Measurements from ENCODE around the gene OSBPL2.

Gene OSBPL2

GRCh38 chr20:62281161-62281933 is 43.0 kb downstream of the OSBPL2 start:
- H3K27me3 Mint-ChIP-seq: no peaks in the 10 kb centered on the region
- no peak overlapping the region for H3K4me3 Mint-ChIP-seq
- DNase-seq: no peak
- H3K9me3 Mint-ChIP-seq: no peaks in the 10 kb centered on the region
- no peaks in the 10 kb centered on the region for H3K4me1 Mint-ChIP-seq (ENCODE audit: low read depth)
- H3K27ac Mint-ChIP-seq: no peak overlapping the region
- H3K36me3 Mint-ChIP-seq (ENCODE audit: low read depth): peaks cover 90% of the 10 kb centered on the region

GRCh38 chr20:62282103-62282502 is 43.8 kb downstream of the OSBPL2 start:
- H3K27me3 Mint-ChIP-seq: no peaks in the 10 kb centered on the region
- DNase-seq: no peak
- no peaks in the 10 kb centered on the region for H3K9me3 Mint-ChIP-seq
- H3K4me1 Mint-ChIP-seq (ENCODE audit: low read depth): no peaks in the 10 kb centered on the region
- H3K36me3 Mint-ChIP-seq (ENCODE audit: low read depth): peaks cover 90% of the 10 kb centered on the region
- H3K4me3 Mint-ChIP-seq: no peak overlapping the region
- no peak overlapping the region for H3K27ac Mint-ChIP-seq

DNA sequence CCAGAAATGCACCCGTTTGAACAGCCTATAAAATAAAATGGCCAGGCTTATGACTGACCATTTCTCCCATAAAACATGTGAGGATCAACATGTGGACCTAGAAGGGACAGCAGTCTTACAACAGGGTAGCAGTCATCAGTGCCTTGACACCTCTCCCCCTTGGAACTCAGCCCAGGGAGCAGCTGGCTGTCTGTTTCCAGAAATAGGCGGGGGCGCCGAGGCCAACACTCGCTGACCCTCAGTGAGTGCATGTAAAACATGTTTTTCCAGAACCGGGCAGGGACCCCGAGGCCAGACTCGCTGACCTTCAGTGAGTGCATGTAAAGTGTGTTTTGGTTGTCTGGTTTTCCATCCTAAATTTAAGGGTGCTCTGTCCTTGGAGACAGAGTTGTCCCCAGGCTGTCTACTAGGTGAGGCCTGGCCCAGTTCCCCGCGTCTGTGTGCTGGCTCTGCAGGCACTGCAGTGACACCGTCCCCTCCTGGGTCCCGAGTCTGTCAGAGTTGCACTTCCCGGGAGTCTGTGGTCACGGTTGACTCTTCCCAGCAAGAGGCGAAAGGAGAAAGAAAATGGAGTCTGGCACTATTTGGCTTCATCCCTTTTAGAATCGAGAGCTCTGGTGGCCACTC is 44.7 kb downstream of the OSBPL2 start:
- Mint-ChIP-seq H3K4me3 (no peak overlapping the region), H3K27ac (no peak overlapping the region), H3K36me3 (ENCODE audit: low read depth) (peaks cover 87% of the 10 kb centered on the region), H3K9me3 (no peaks in the 10 kb centered on the region), H3K4me1 (ENCODE audit: low read depth) (no peaks in the 10 kb centered on the region), H3K27me3 (no peaks in the 10 kb centered on the region)
- no peak for DNase-seq

GRCh38 chr20:62284448-62284847 is 46.1 kb downstream of the OSBPL2 start:
- Mint-ChIP-seq H3K27me3 (no peaks in the 10 kb centered on the region), H3K27ac (no peak overlapping the region), H3K4me3 (no peak overlapping the region), H3K36me3 (ENCODE audit: low read depth) (peaks cover 78% of the 10 kb centered on the region), H3K4me1 (ENCODE audit: low read depth) (no peaks in the 10 kb centered on the region), H3K9me3 (no peaks in the 10 kb centered on the region)
- no peak for DNase-seq

- no peak overlapping the region for H3K4me3 Mint-ChIP-seq
- H3K27ac Mint-ChIP-seq: no peak overlapping the region
- H3K9me3 Mint-ChIP-seq: no peaks in the 10 kb centered on the region
- H3K4me1 Mint-ChIP-seq (ENCODE audit: low read depth): no peaks in the 10 kb centered on the region
- peaks cover 71% of the 10 kb centered on the region for H3K36me3 Mint-ChIP-seq (ENCODE audit: low read depth)
- no peaks in the 10 kb centered on the region for H3K27me3 Mint-ChIP-seq
- DNase-seq: no peak
Measured at GRCh38 chr20:62285151-62285550, 46.8 kb downstream of the OSBPL2 start.

GRCh38 chr20:62285722-62286121 is 47.4 kb downstream of the OSBPL2 start:
- Mint-ChIP-seq H3K4me3 (no peak overlapping the region), H3K9me3 (no peaks in the 10 kb centered on the region), H3K36me3 (ENCODE audit: low read depth) (peaks cover 66% of the 10 kb centered on the region), H3K4me1 (ENCODE audit: low read depth) (no peaks in the 10 kb centered on the region), H3K27me3 (no peaks in the 10 kb centered on the region), H3K27ac (no peak overlapping the region)
- no peak for DNase-seq

DNA sequence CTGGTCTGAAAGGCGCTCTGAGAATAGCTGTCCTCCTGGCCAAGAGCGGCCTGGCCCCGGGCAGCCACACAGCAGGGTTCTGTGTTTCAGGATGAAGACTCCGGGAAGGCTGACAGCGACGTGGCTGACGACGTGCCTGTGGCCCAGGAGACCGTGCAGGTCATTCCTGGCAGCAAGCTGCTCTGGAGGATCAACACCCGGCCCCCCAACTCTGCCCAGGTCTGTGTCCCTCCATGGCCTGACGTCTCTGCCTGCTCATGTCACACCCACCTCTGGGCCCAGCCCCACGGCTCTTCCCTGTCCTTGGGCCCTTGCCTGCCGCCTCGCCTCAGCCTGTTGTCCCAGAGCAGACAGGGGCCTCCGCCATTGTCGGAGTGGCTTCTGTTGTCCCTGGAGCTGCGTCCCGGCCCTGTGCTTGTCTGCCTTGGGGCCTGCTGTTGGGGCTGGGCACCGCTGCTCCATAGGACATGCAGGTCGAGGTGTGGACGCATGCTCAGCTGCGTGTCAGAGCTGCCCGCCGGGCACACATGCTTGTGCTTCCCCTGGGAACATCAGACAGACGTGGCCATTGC is 48.3 kb downstream of the OSBPL2 start:
- no peaks in the 10 kb centered on the region for H3K27me3 Mint-ChIP-seq
- H3K9me3 Mint-ChIP-seq: no peaks in the 10 kb centered on the region
- H3K36me3 Mint-ChIP-seq (ENCODE audit: low read depth): peaks cover 66% of the 10 kb centered on the region
- H3K4me1 Mint-ChIP-seq (ENCODE audit: low read depth): no peaks in the 10 kb centered on the region
- no peak for DNase-seq
- no peak overlapping the region for H3K4me3 Mint-ChIP-seq
- peak overlapping the region; percentile 19 for H3K27ac Mint-ChIP-seq

DNA sequence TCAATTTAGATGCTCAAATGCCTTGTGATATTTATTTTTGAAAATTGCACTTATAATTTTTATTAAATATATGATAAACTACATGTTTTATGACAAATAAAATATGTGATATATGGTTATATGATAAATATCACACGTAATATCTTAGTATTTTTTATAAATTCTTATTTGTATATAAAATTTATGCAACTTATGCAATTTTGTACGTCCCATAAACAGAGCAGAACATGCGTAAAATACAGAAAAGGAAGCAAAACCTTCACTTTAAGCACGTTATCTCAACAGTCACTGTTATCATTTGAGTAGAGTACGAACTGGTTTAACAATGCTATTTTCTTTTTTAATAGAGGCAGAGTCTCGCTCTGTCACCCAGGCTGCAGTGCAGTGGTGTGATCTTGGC is 48.8 kb downstream of the OSBPL2 start:
- Mint-ChIP-seq H3K4me3 (no peak overlapping the region), H3K27me3 (no peaks in the 10 kb centered on the region), H3K9me3 (no peaks in the 10 kb centered on the region), H3K36me3 (ENCODE audit: low read depth) (peaks cover 64% of the 10 kb centered on the region), H3K27ac (no peak overlapping the region), H3K4me1 (ENCODE audit: low read depth) (peaks cover 2% of the 10 kb centered on the region)
- DNase-seq: no peak

DNA sequence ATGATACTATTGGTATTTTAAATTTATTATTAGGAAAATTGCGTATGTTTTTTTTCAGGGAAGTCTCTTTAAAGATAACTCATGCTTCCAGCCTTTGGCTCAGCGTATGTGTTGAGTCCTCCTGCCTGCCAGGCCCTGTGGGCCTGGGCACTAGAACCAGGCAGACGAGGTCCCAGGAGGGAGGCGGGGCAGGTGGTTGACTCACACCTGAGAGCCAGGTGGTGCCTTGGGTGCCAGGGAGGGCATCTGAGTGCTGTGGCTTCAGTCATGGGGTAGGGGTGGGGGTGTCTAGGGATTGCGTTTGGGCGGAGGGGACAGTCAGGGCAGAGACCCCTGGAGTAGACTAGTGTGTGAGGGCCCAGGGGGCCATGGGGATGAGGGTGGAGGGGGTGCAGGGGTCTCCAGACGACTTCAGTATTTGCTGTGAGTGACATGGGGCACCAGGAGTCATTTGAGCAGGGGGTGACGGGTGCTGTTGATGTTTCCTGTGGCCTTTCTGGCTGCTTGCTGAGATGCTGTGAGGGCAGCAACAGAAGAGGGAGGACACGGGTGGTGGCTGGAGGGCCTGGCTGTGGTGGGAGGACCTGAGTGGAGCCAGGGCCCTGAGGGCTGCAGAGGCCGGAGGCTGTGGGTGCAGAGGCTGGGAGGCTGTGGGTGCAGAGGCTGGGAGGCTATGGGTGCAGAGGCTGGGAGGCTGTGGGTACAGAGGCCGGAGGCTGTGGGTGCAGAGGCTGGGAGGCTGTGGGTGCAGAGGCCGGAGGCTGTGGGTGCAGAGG is 49.6 kb downstream of the OSBPL2 start:
- Mint-ChIP-seq H3K4me1 (ENCODE audit: low read depth) (peaks cover 4% of the 10 kb centered on the region), H3K4me3 (no peak overlapping the region), H3K36me3 (ENCODE audit: low read depth) (peaks cover 59% of the 10 kb centered on the region), H3K27ac (no peak overlapping the region), H3K9me3 (no peaks in the 10 kb centered on the region), H3K27me3 (no peaks in the 10 kb centered on the region)
- DNase-seq: no peak

GRCh38 chr20:62288535-62289105 is 50.3 kb downstream of the OSBPL2 start:
- no peak for DNase-seq
- Mint-ChIP-seq H3K9me3 (no peaks in the 10 kb centered on the region), H3K36me3 (ENCODE audit: low read depth) (peaks cover 55% of the 10 kb centered on the region), H3K4me1 (ENCODE audit: low read depth) (peaks cover 4% of the 10 kb centered on the region), H3K4me3 (no peak overlapping the region), H3K27me3 (no peaks in the 10 kb centered on the region), H3K27ac (no peak overlapping the region)

DNA sequence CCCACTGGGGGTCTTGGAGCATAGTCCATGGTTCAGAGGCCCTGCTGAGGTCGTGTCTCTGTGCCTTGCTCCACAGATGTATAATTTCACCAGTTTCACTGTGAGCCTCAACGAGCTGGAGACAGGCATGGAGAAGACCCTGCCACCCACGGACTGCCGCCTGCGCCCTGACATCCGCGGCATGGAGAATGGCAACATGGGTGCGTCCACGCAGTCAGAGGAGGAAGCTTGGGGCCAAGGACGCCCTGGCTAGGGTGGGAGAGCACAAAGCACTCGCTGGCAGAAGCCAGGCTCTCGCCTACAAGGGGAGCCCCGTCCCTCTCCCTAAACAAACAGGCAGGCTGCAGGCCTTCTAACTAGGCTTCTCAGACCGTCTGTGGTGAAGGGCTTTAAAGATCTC is 50.8 kb downstream of the OSBPL2 start:
- no peaks in the 10 kb centered on the region for H3K27me3 Mint-ChIP-seq
- H3K9me3 Mint-ChIP-seq: no peaks in the 10 kb centered on the region
- H3K27ac Mint-ChIP-seq: no peak overlapping the region
- H3K4me1 Mint-ChIP-seq (ENCODE audit: low read depth): peaks cover 4% of the 10 kb centered on the region
- peaks cover 55% of the 10 kb centered on the region for H3K36me3 Mint-ChIP-seq (ENCODE audit: low read depth)
- no peak for DNase-seq
- H3K4me3 Mint-ChIP-seq: no peak overlapping the region

- H3K36me3 Mint-ChIP-seq (ENCODE audit: low read depth): peaks cover 54% of the 10 kb centered on the region
- peaks cover 4% of the 10 kb centered on the region for H3K4me1 Mint-ChIP-seq (ENCODE audit: low read depth)
- H3K27me3 Mint-ChIP-seq: no peaks in the 10 kb centered on the region
- no peaks in the 10 kb centered on the region for H3K9me3 Mint-ChIP-seq
- DNase-seq: no peak
- no peak overlapping the region for H3K27ac Mint-ChIP-seq
- no peak overlapping the region for H3K4me3 Mint-ChIP-seq
Measured at GRCh38 chr20:62289898-62290297, 51.6 kb downstream of the OSBPL2 start.

DNA sequence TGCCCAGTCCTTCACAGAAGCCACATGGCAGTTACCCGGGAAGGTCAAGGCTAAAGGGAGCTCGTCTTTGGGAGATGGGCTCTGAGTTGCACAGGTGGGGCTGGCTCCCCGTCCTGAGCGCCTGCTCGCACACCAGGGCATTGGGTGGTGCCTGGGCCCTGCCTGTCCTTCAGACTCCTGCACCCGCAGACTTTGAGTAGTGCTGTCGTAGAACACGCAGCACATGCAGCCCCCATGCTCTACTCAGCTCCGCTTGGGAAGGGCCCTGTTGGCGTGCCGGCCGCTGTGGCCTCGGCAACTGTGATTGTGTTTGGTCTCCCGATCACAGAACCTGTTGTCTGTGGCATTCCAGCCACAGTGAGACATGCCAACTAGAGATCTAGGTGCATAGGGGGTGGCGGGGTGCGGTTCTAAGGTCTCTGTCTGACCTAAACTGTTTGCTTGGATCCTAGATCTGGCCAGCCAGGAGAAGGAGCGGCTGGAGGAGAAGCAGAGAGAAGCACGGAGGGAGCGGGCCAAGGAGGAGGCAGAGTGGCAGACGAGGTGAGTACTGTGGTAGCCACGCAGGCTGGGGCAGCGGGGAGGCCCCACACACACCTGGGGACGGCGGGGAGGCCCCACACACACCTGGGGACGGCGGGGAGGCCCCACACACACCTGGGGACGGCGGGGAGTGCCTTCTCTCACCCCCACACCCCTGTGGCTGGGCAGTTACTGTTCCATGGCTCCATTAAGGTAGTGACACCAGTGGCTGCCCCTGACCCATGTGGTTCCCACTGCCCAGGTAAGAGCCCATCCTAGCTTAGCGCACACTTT is 53.1 kb downstream of the OSBPL2 start:
- peaks cover 52% of the 10 kb centered on the region for H3K36me3 Mint-ChIP-seq (ENCODE audit: low read depth)
- H3K27me3 Mint-ChIP-seq: no peaks in the 10 kb centered on the region
- peaks cover 4% of the 10 kb centered on the region for H3K4me1 Mint-ChIP-seq (ENCODE audit: low read depth)
- no peak for DNase-seq
- no peaks in the 10 kb centered on the region for H3K9me3 Mint-ChIP-seq
- peak overlapping the region; percentile 74 for H3K27ac Mint-ChIP-seq
- H3K4me3 Mint-ChIP-seq: no peak overlapping the region

GRCh38 chr20:62292108-62292507 is 53.8 kb downstream of the OSBPL2 start:
- peaks cover 4% of the 10 kb centered on the region for H3K4me1 Mint-ChIP-seq (ENCODE audit: low read depth)
- H3K36me3 Mint-ChIP-seq (ENCODE audit: low read depth): peaks cover 48% of the 10 kb centered on the region
- H3K4me3 Mint-ChIP-seq: no peak overlapping the region
- H3K27me3 Mint-ChIP-seq: no peaks in the 10 kb centered on the region
- H3K27ac Mint-ChIP-seq: peak overlapping the region; percentile 74
- H3K9me3 Mint-ChIP-seq: no peaks in the 10 kb centered on the region
- no peak for DNase-seq
